Measurements from ENCODE around the gene PTPRE. TPM values are rescaled to one million over a fixed set of nuclear protein-coding genes. Genes with fewer than 3 reads are reported as not detected.

The PTPRE gene
- polyA plus RNA-seq, 4 donors = 4.5 to 7.5 (median 6.6) TPM

GRCh38 chr10:127992376-127992775 lies 85.5 kb downstream of the PTPRE start:
- no peak for DNase-seq (ENCODE audit: low read depth in 4 of 4, low spot score in 2 of 4)

GRCh38 chr10:127993056-127993690 lies 86.3 kb downstream of the PTPRE start:
- no peak for DNase-seq (ENCODE audit: low read depth in 4 of 4, low spot score in 2 of 4)

GRCh38 chr10:127995939-127996338 lies 89.0 kb downstream of the PTPRE start:
- no peak for DNase-seq (ENCODE audit: low read depth in 4 of 4, low spot score in 2 of 4)

- DNase-seq (ENCODE audit: low read depth in 4 of 4, low spot score in 2 of 4) = no peak
Measured at GRCh38 chr10:127996586-127996985, 89.7 kb downstream of the PTPRE start.

- no peak for DNase-seq (ENCODE audit: low read depth in 4 of 4, low spot score in 2 of 4)
Measured at GRCh38 chr10:127997271-127997670, 90.4 kb downstream of the PTPRE start.

GRCh38 chr10:127997937-127998336 lies 91.0 kb downstream of the PTPRE start:
- no peak for DNase-seq (ENCODE audit: low read depth in 4 of 4, low spot score in 2 of 4)

- DNase-seq (ENCODE audit: low read depth in 4 of 4, low spot score in 2 of 4) = no peak
Measured at GRCh38 chr10:127998501-127999144, 91.7 kb downstream of the PTPRE start.

- DNase-seq (ENCODE audit: low read depth in 4 of 4, low spot score in 2 of 4) = no peak
Measured at GRCh38 chr10:127999297-128000129, 92.6 kb downstream of the PTPRE start.

- DNase-seq (ENCODE audit: low read depth in 4 of 4, low spot score in 2 of 4) = no peak
Measured at GRCh38 chr10:128000471-128001362, 93.8 kb downstream of the PTPRE start.

GRCh38 chr10:128001363-128001745 lies 94.5 kb downstream of the PTPRE start:
- no peak for DNase-seq (ENCODE audit: low read depth in 4 of 4, low spot score in 2 of 4)

- DNase-seq (ENCODE audit: low read depth in 4 of 4, low spot score in 2 of 4) = no peak
Measured at GRCh38 chr10:128001849-128002248, 94.9 kb downstream of the PTPRE start.

- no peak for DNase-seq (ENCODE audit: low read depth in 4 of 4, low spot score in 2 of 4)
Measured at GRCh38 chr10:128003521-128003920, 96.6 kb downstream of the PTPRE start.

- DNase-seq (ENCODE audit: low read depth in 4 of 4, low spot score in 2 of 4) = no peak
Measured at GRCh38 chr10:128005858-128006257, 99.0 kb downstream of the PTPRE start.

GRCh38 chr10:128007056-128007455 lies 100.2 kb downstream of the PTPRE start:
- no peak for DNase-seq (ENCODE audit: low read depth in 4 of 4, low spot score in 2 of 4)

- DNase-seq (ENCODE audit: low read depth in 4 of 4, low spot score in 2 of 4) = no peak
Measured at GRCh38 chr10:128007971-128008370, 101.1 kb downstream of the PTPRE start.

- no peak for DNase-seq (ENCODE audit: low read depth in 4 of 4, low spot score in 2 of 4)
Measured at GRCh38 chr10:128008521-128009250, 101.8 kb downstream of the PTPRE start.

- no peak for DNase-seq (ENCODE audit: low read depth in 4 of 4, low spot score in 2 of 4)
Measured at GRCh38 chr10:128009372-128010126, 102.6 kb downstream of the PTPRE start.

- DNase-seq (ENCODE audit: low read depth in 4 of 4, low spot score in 2 of 4) = peak in 3 of 4 donors; percentile 37 to 62 (median 56)
Measured at GRCh38 chr10:128011059-128011979, 104.4 kb downstream of the PTPRE start.

All from left renal cortex interstitium (tissue), 4 donors.